HEK293 (cell line): ENCODE data around the gene CEP41.

Experiments used
- CTCF ChIA-PET: fragments of 350-600 bp; formaldehyde crosslinking; extraction: SDS; loops from one replicate; lab custom pipeline; 2021; ENCODE audit warnings: antibody characterized with exemption; lab: Yijun Ruan, JAX
- POLR2A ChIA-PET: fragments of 300-600 bp; formaldehyde crosslinking; extraction: SDS; loops from one replicate; lab custom pipeline; 2020; ENCODE audit warnings: antibody characterized with exemption, inconsistent platforms; lab: Yijun Ruan, JAX
- H3K27ac ChIP-seq: fragments of 200-500 bp; sonication (Bioruptor generic); 2 replicates; pipeline ENCODE4 v1.5.1; 2014; ENCODE audit warnings: low read depth, low read length, control low read depth, inconsistent platforms; ENCODE audit errors: extremely low read depth
- H3K36me3 ChIP-seq, 2 experiments: fragments of 200-500 bp in 1 of 2; sonication (Bioruptor generic) in 1 of 2; 1 replicate in 1 of 2; 2 replicates in 1 of 2; pipeline ENCODE4 v1.5.1; 2014 to 2017; ENCODE audit warnings: inconsistent platforms in 2 of 2, low read length in 2 of 2; ENCODE audit not compliant: control insufficient read depth in 2 of 2, insufficient read depth in 1 of 2
- H3K4me1 ChIP-seq: fragments of 200-500 bp; sonication (Bioruptor generic); 2 replicates; pipeline ENCODE4 v1.5.1; 2014; ENCODE audit warnings: mild to moderate bottlenecking, low read length, inconsistent platforms; ENCODE audit not compliant: control insufficient read depth, insufficient read depth
- H3K4me3 ChIP-seq: 2 replicates; pipeline ENCODE4 v1.5.1; 2011; ENCODE audit warnings: low read depth, mild to moderate bottlenecking, control low read depth, low read length, moderate library complexity
- H3K9me3 ChIP-seq: fragments of 200-500 bp; sonication (Bioruptor generic); 2 replicates; pipeline ENCODE4 v1.5.1; 2014; ENCODE audit warnings: low read depth, low read length, inconsistent platforms; ENCODE audit not compliant: control insufficient read depth, insufficient read depth
- SP2 ChIP-seq: fragments of 450-650 bp; formaldehyde crosslinking; IDR thresholded peaks from 2 replicates; pipeline ENCODE4 v1.5.1; 2016; ENCODE audit warnings: missing biosample characterization, missing genetic modification characterization
- YY2 ChIP-seq: fragments of 450-650 bp; formaldehyde crosslinking; IDR thresholded peaks from 2 replicates; pipeline ENCODE4 v1.5.1; 2016; ENCODE audit warnings: missing biosample characterization, missing genetic modification characterization
- ZBTB7A ChIP-seq: fragments of 450-650 bp; formaldehyde crosslinking; IDR thresholded peaks from 2 replicates; pipeline ENCODE4 v1.5.1; 2016; ENCODE audit warnings: low read depth, missing biosample characterization, missing genetic modification characterization
- ZNF202 ChIP-seq: fragments of 450-650 bp; formaldehyde crosslinking; IDR thresholded peaks from 2 replicates; pipeline ENCODE4 v1.5.1; 2016; ENCODE audit warnings: missing biosample characterization, missing genetic modification characterization, borderline replicate concordance
- ZNF211 ChIP-seq: fragments of 450-650 bp; formaldehyde crosslinking; IDR thresholded peaks from 2 replicates; pipeline ENCODE4 v1.5.1; 2016; ENCODE audit warnings: low read depth, missing biosample characterization, missing genetic modification characterization
- ZNF324 ChIP-seq: fragments of 450-650 bp; formaldehyde crosslinking; IDR thresholded peaks from 2 replicates; pipeline ENCODE4 v1.5.1; 2016; ENCODE audit warnings: missing biosample characterization, missing genetic modification characterization
- ZNF510 ChIP-seq: fragments of 450-650 bp; formaldehyde crosslinking; IDR thresholded peaks from 2 replicates; pipeline ENCODE4 v1.5.1; 2018; ENCODE audit warnings: mild to moderate bottlenecking, missing genetic modification characterization, missing biosample characterization; ENCODE audit not compliant: insufficient replicate concordance
- ZNF623 ChIP-seq: fragments of 450-650 bp; formaldehyde crosslinking; IDR thresholded peaks from 2 replicates; pipeline ENCODE4 v1.5.1; 2016; ENCODE audit warnings: missing biosample characterization, missing genetic modification characterization
- ZNF776 ChIP-seq: fragments of 450-650 bp; formaldehyde crosslinking; IDR thresholded peaks from 2 replicates; pipeline ENCODE4 v1.5.0; 2017; ENCODE audit warnings: missing biosample characterization, missing genetic modification characterization, borderline replicate concordance
- TF ChIP-seq, protein P1 (sequence below): fragments of 450-650 bp; formaldehyde crosslinking; IDR thresholded peaks from 2 replicates; pipeline ENCODE4 v1.5.1; 2016; ENCODE audit warnings: missing biosample characterization, missing genetic modification characterization
- TF ChIP-seq, protein P2 (sequence below): fragments of 450-650 bp; formaldehyde crosslinking; IDR thresholded peaks from 2 replicates; pipeline ENCODE4 v1.5.1; 2017; ENCODE audit warnings: missing biosample characterization, missing genetic modification characterization

Gene CEP41

DNA sequence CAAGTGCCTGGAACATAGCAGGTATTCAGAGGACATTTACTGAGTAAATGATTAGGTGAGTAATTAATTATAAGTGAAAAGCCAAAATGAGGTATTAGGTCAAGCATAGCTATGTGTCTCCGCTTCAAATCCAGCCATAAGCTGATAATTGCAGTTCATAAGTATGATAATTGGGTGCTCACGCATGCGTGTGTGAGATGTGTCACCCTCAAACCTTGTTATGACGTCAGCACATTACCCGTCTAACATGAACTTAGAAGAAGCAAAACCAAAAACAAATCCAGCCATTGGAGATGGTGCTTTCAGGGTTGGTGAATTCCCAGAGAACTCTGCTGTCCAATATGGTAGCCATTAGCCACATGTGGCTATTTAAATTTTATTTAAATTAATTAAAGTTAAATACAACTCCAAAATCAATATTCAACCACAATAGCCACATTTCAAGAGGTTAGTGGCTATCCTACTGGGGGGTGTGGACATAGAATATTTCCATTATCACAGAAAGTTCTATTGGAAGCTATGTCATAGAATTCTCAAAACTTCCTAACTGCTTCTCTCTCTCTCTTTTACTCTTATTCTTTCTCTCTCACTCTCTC lies 96.4 kb downstream of the CEP41 start, which contains the start of gene CPA5:
TSS of gene CPA5 (plus strand) at position 546 of the 596 bp plus-strand sequence. CDS start 1,670 bp downstream, outside the sequence.
- Histone ChIP-seq H3K4me3 (no peak within 1 kb of the TSS), H3K36me3 (no peaks in the 10 kb centered on the region), H3K4me1 (no peaks in the 10 kb centered on the region), H3K27ac (no peak within 1 kb of the TSS), H3K9me3 (no peaks in the 10 kb centered on the region)
- ChIA-PET POLR2A (no interaction called here), CTCF (interaction anchor here (0.6 kb wide), 1 partner anchor 1252 kb away, joined by 4 read pairs; no protein-coding TSS in a partner anchor)
- no peak for TF ChIP-seq YY2 (tag by site-specific recombination)
- TF ChIP-seq ZNF211: no peak
- no peak for TF ChIP-seq ZNF623 (tag by site-specific recombination)
- TF ChIP-seq ZNF324 (tag by site-specific recombination): no peak
- TF ChIP-seq ZNF776 (tag by site-specific recombination): no peak
- TF ChIP-seq ZBTB7A (tag by site-specific recombination): no peak
- TF ChIP-seq, protein P1, sequence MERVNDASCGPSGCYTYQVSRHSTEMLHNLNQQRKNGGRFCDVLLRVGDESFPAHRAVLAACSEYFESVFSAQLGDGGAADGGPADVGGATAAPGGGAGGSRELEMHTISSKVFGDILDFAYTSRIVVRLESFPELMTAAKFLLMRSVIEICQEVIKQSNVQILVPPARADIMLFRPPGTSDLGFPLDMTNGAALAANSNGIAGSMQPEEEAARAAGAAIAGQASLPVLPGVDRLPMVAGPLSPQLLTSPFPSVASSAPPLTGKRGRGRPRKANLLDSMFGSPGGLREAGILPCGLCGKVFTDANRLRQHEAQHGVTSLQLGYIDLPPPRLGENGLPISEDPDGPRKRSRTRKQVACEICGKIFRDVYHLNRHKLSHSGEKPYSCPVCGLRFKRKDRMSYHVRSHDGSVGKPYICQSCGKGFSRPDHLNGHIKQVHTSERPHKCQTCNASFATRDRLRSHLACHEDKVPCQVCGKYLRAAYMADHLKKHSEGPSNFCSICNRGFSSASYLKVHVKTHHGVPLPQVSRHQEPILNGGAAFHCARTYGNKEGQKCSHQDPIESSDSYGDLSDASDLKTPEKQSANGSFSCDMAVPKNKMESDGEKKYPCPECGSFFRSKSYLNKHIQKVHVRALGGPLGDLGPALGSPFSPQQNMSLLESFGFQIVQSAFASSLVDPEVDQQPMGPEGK (tag by site-specific recombination): no peak
- TF ChIP-seq, protein P2, sequence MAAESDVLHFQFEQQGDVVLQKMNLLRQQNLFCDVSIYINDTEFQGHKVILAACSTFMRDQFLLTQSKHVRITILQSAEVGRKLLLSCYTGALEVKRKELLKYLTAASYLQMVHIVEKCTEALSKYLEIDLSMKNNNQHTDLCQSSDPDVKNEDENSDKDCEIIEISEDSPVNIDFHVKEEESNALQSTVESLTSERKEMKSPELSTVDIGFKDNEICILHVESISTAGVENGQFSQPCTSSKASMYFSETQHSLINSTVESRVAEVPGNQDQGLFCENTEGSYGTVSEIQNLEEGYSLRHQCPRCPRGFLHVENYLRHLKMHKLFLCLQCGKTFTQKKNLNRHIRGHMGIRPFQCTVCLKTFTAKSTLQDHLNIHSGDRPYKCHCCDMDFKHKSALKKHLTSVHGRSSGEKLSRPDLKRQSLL (tag by site-specific recombination): no peak
- TF ChIP-seq SP2: no peak
- TF ChIP-seq ZNF202 (tag by site-specific recombination): no peak
- no peak for TF ChIP-seq ZNF510 (tag by site-specific recombination)
